ENCODE measurements around the gene MT1F.

MT1F gene

DNA sequence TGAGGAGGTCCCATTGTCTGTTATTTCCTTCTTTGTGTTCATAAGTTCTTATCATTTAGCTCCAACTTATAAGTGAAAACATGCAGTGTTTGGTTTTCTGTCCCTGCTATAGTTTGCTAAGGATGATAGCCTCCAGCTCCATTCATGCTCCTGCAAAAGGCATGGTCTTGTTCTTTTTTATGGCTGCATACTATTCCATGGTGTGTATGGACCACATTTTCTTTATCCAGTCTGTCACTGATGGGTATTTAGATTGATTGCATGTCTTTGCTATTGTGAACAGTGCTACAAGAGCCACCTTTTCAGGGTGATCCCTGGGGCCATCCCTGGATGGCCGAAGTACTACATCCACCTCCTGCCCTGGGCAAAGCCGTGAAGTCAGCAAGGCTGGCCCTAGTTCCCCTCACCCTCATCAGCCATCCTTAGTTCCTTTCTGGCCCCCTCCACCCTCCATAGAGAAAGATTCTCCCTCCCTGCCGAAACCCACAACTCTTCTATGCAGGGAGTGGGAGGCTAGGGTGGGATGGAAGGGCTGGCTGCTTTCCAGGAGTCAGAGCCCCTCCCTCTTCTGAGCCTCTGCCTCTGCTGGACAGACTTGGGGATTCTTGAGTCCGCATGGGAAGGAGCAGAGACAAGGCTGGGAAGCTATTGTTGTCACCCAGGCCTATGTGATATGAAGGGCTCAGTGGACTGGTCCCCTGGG, 32.8 kb downstream of the MT1F start:
- no peak overlapping the region for H3K4me3 ChIP-seq (ENCODE audit: low read depth, low read length)
- TF ChIP-seq, protein P1, sequence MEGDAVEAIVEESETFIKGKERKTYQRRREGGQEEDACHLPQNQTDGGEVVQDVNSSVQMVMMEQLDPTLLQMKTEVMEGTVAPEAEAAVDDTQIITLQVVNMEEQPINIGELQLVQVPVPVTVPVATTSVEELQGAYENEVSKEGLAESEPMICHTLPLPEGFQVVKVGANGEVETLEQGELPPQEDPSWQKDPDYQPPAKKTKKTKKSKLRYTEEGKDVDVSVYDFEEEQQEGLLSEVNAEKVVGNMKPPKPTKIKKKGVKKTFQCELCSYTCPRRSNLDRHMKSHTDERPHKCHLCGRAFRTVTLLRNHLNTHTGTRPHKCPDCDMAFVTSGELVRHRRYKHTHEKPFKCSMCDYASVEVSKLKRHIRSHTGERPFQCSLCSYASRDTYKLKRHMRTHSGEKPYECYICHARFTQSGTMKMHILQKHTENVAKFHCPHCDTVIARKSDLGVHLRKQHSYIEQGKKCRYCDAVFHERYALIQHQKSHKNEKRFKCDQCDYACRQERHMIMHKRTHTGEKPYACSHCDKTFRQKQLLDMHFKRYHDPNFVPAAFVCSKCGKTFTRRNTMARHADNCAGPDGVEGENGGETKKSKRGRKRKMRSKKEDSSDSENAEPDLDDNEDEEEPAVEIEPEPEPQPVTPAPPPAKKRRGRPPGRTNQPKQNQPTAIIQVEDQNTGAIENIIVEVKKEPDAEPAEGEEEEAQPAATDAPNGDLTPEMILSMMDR (IDR thresholded peaks at IDR 0.05; ENCODE audit: borderline replicate concordance, insufficient read depth, low read depth, low read length) = no peak

DNA sequence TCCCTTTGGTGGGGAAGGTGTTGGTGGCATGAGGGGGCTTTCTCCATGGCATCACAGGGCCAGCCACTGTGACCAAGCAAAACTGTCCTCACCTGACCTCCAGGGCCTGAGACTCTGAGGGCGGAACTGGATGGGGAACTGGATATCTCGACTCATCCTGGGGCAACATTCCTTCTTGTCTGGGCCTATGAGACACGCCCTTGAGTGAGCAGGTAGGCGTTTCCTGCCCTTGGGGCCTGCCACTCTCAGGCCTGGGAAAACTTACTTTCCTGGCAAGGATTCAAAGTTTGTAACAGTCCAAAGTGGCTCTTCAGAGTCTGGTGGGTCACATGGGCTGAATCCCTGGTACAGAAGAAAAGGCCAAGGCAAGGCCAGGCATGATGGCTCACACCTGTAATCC, 34.1 kb downstream of the MT1F start:
- no peak overlapping the region for H3K4me3 ChIP-seq (ENCODE audit: low read depth, low read length)

DNA sequence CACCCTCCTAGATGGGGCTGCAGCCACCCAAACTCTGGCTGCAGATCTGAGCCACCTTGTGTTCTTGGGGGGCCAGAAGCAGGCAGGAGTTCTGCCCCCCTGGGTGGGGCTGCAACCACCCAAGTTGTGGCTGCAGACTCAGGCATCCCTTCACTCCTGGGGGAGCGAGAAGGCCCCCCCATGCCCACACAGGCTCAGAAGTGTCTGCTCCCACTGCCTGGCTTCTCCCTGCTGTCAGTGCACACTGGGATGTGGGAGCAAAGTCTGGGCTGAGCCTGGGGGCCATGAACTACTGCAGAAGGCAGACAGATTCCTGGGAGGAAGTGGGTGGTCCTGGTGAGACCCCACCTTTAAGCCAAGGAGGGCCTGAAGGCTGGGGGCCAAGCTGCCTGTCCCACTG, 37.5 kb downstream of the MT1F start:
- no peak overlapping the region for H3K4me3 ChIP-seq (ENCODE audit: low read depth, low read length)
- TF ChIP-seq, protein P1 (IDR thresholded peaks at IDR 0.05; ENCODE audit: borderline replicate concordance, insufficient read depth, low read depth, low read length) = no peak

More for the DNA sequence above, 34.1 kb downstream of the MT1F start:
- TF ChIP-seq, protein P1 (IDR thresholded peaks at IDR 0.05; ENCODE audit: borderline replicate concordance, insufficient read depth, low read depth, low read length) = no peak

DNA sequence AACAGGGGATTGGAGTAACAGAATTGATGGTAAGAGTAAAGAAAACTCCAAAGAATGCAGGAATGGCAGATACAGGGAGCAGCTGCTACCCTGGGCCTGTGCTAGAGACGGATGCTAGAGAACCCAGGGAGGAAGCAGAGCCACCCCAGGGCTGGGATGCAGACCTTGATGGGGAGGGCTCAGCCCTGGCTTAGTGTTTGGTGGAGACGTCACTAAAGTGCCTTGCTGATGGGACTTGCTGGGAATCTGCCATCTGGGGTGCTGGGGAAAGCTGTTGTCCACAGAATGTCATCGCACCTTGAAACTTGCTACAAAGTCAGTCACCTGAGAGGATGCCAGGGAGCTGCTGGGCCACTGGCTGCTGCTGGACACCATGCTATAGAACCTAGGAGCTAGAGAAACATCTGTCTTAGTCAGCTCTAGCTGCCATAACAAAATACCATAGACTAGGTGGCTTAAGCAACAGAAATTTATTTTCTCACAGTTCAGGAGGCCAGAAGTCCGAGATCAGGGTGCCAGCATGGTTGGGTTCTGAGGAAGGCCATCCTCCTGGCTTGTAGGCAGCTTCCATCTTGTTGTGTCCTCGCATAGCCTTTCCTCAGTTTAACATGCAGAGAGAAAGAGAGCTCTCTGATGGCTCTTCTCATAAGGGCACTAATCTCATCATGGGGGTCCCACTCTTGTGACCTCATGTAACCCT, 39.8 kb downstream of the MT1F start:
- no peak overlapping the region for H3K4me3 ChIP-seq (ENCODE audit: low read depth, low read length)

DNA sequence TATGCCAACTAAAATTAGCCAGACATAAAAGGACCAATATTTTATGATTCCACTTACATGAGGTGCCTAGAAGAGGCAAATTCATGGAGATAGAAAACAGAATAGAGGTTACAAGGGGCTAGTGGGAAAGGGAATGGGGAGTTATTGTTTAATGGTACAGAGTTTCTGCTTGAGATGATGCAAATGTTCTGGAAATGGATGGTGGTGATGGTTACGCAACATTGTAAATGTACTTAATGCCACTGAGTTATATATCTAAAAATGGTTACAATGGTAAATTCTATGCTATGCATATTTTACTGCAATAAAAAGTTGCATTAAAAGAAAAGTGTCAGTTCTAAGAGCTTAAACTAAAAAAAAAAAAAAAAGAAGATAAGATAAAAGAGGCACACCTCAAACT, 42.4 kb downstream of the MT1F start:
- no peak overlapping the region for H3K4me3 ChIP-seq (ENCODE audit: low read depth, low read length)
- TF ChIP-seq, protein P1 (IDR thresholded peaks at IDR 0.05; ENCODE audit: borderline replicate concordance, insufficient read depth, low read depth, low read length) = no peak

More for the DNA sequence above, 39.8 kb downstream of the MT1F start:
- TF ChIP-seq, protein P1 (IDR thresholded peaks at IDR 0.05; ENCODE audit: borderline replicate concordance, insufficient read depth, low read depth, low read length) = no peak

DNA sequence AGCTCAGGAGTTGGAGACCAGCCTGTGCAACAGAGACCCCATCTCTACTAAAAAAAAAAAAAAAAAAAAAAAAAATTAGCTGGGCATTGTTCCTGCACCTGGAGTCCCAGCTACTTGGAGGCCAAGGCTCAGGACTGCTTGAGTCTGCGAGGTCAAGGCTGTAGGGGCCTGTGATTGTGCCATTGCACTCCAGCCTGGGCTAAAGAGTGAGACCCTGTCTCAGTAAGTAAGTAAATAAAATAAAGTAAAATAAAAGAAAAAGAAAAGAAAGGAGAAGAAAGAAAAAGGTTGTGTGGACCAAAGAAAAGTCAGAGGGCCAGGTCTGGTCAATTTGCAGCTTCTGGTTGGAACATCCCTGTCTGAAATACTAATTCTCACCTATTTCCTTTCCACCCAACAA, 42.9 kb downstream of the MT1F start:
- TF ChIP-seq, protein P1 (IDR thresholded peaks at IDR 0.05; ENCODE audit: borderline replicate concordance, insufficient read depth, low read depth, low read length) = no peak
- H3K4me3 ChIP-seq (ENCODE audit: low read depth, low read length) = no peak overlapping the region

DNA sequence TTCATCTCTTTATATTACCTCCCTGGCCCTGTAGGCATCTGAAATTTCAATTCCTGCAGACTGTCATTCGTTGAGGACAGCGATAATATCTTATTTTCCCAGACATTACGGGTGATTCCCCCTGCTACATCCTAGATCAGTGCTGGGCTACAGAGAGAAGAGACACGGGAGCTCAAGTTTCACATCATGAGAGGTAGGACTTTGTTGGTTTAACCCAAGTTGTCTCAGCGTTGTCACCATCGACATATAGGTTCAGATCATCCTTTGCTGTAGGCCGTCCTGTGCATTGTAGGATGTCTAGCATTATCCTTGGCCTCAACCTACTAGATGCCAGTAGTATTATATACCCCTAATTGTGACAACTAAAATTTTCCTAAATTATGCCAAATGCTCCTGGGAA, 43.8 kb downstream of the MT1F start:
- no peak overlapping the region for H3K4me3 ChIP-seq (ENCODE audit: low read depth, low read length)
- TF ChIP-seq, protein P1 (IDR thresholded peaks at IDR 0.05; ENCODE audit: borderline replicate concordance, insufficient read depth, low read depth, low read length) = no peak
